Measurements from ENCODE around the gene SLC44A1. TPM values are rescaled to one million over a fixed set of nuclear protein-coding genes. Genes with fewer than 3 reads are reported as not detected.
A peak's percentile ranks its signal among the peaks of the same experiment; 100 is the strongest.

Gene SLC44A1
- polyA plus RNA-seq, 3 donors = 6.9 to 52.1 (median 46.5) TPM

- peaks cover 0 to 2% (median 0%) of the 10 kb centered on the region in 3 donors for H3K27me3 Mint-ChIP-seq (ENCODE audit: low read depth in 3 of 3)
- TF ChIP-seq CTCF (IDR thresholded peaks at IDR 0.05) = no peak
Measured at GRCh38 chr9:105198023-105198422, 46.4 kb upstream of the SLC44A1 start.

GRCh38 chr9:105198865-105199264 lies 45.6 kb upstream of the SLC44A1 start:
- Histone ChIP-seq H3K27me3 (ENCODE audit: control insufficient read depth in 2 of 2, insufficient read depth in 2 of 2, low read length in 2 of 2) (no peaks in the 10 kb centered on the region), H2AFZ (ENCODE audit: insufficient read depth, low read depth, low read length, poor library complexity, severe bottlenecking) (no peak overlapping the region), H3K9ac (ENCODE audit: insufficient read depth, low read length, poor library complexity, severe bottlenecking) (no peak overlapping the region), H3K79me2 (ENCODE audit: insufficient read depth, low read length) (no peaks in the 10 kb centered on the region), H3K9me3 (replicated peaks in 1 of 2; ENCODE audit: control insufficient read depth in 1 of 2, insufficient read depth in 1 of 2, low read length in 2 of 2) (no peaks in the 10 kb centered on the region), H3K27ac (ENCODE audit: low read depth in 1 of 2, low read length in 2 of 2) (no peak overlapping the region), H3K4me1 (ENCODE audit: control insufficient read depth in 1 of 2, insufficient read depth in 2 of 2, low read length in 2 of 2) (peaks cover 25 to 32% of the 10 kb centered on the region in 2 donors), H3K4me3 (replicated peaks in 1 of 3; ENCODE audit: low read depth in 2 of 3, low read length in 3 of 3) (no peak overlapping the region), H3K36me3 (replicated peaks in 1 of 2; ENCODE audit: control insufficient read depth in 1 of 2, insufficient read depth in 2 of 2, low read length in 2 of 2) (no peaks in the 10 kb centered on the region), H4K20me1 (ENCODE audit: insufficient read depth, low read length) (no peaks in the 10 kb centered on the region), H3K4me2 (replicated peaks; ENCODE audit: extremely low read depth, low read length, poor library complexity, severe bottlenecking) (no peak overlapping the region)
- Mint-ChIP-seq H3K4me3 (no peak overlapping the region), H3K27me3 (ENCODE audit: low read depth in 3 of 3) (peaks cover 0 to 2% (median 0%) of the 10 kb centered on the region in 3 donors), H3K36me3 (peaks cover 0 to 4% of the 10 kb centered on the region in 2 donors), H3K27ac (peak overlapping the region in 1 of 7 donors; percentile 52), H3K4me1 (peaks cover 34% of the 10 kb centered on the region), H3K9me3 (peaks cover 0 to 6% (median 2%) of the 10 kb centered on the region in 7 donors)
- no peak for DNase-seq
- WGBS (ENCODE audit: insufficient coverage) = 20% methylated on average over 1 of the region's 1 CpG
- no peak for TF ChIP-seq CTCF (IDR thresholded peaks at IDR 0.05)
- intact Hi-C loops (cut with micrococcal nuclease) = loop anchor here in 1 of 2 donors (10.0 kb wide), 1 partner anchor 46 kb away; the partner anchor contains the start of gene SLC44A1

More at GRCh38 chr9:105198023-105198422, 46.4 kb upstream of the SLC44A1 start:
- no peaks in the 10 kb centered on the region for H3K27me3 ChIP-seq (ENCODE audit: control insufficient read depth in 2 of 2, insufficient read depth in 2 of 2, low read length in 2 of 2)
- intact Hi-C loops (cut with micrococcal nuclease) = loop anchor here in 1 of 2 donors (10.0 kb wide), 1 partner anchor 47 kb away; the partner anchor contains the start of gene SLC44A1
- H3K9me3 ChIP-seq (replicated peaks in 1 of 2; ENCODE audit: control insufficient read depth in 1 of 2, insufficient read depth in 1 of 2, low read length in 2 of 2) = no peaks in the 10 kb centered on the region
- no peak overlapping the region for H3K9ac ChIP-seq (ENCODE audit: insufficient read depth, low read length, poor library complexity, severe bottlenecking)
- Mint-ChIP-seq H3K4me1 (peaks cover 43% of the 10 kb centered on the region), H3K4me3 (peak overlapping the region in 1 of 2 donors; percentile 26), H3K27ac (peak overlapping the region in 1 of 7 donors; percentile 25), H3K36me3 (peaks cover 0 to 9% of the 10 kb centered on the region in 2 donors), H3K9me3 (peaks cover 0 to 6% (median 3%) of the 10 kb centered on the region in 7 donors)
- peaks cover 33 to 40% of the 10 kb centered on the region in 2 donors for H3K4me1 ChIP-seq (ENCODE audit: control insufficient read depth in 1 of 2, insufficient read depth in 2 of 2, low read length in 2 of 2)
- H4K20me1 ChIP-seq (ENCODE audit: insufficient read depth, low read length) = no peaks in the 10 kb centered on the region
- DNase-seq = no peak
- whole genome bisulfite sequencing (ENCODE audit: insufficient coverage) = 57% methylated on average over 1 of the region's 2 CpGs
- H3K79me2 ChIP-seq (ENCODE audit: insufficient read depth, low read length) = peaks cover 4% of the 10 kb centered on the region
- H3K36me3 ChIP-seq (replicated peaks in 1 of 2; ENCODE audit: control insufficient read depth in 1 of 2, insufficient read depth in 2 of 2, low read length in 2 of 2) = no peaks in the 10 kb centered on the region
- H2AFZ ChIP-seq (ENCODE audit: insufficient read depth, low read depth, low read length, poor library complexity, severe bottlenecking) = no peak overlapping the region
- no peak overlapping the region for H3K27ac ChIP-seq (ENCODE audit: low read depth in 1 of 2, low read length in 2 of 2)
- no peak overlapping the region for H3K4me2 ChIP-seq (replicated peaks; ENCODE audit: extremely low read depth, low read length, poor library complexity, severe bottlenecking)
- H3K4me3 ChIP-seq (replicated peaks in 1 of 3; ENCODE audit: low read depth in 2 of 3, low read length in 3 of 3) = no peak overlapping the region
